ENCODE data around the gene HADHA.
"Not testable (repeated sequence)": the region's sequence is repeated elsewhere in the genome, so short reads cannot be mapped to it uniquely, and the experiment has no call there.

HADHA gene

DNA sequence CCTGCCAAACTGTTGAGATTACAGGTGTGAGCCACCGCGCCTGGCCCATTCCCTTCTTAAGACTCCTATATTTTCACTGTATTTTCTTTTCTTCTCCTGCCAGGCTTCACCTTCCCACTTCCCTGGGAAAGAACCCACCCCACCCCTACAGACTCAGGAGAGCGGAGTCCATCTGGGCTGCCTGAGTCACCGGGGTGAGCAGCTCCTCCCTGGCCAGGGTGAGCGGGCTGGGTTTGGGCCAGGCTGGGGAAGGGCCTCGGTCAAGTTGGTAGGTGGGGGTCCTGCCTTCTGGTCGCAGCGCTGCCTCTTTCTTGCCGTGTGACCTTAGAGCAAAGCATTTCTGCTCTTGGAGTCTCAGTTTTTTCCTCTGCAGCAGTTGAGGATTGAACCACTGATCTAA, 73.6 kb downstream of the HADHA start:
- Histone ChIP-seq H3K36me3 (ENCODE audit: insufficient read depth, low read length) (no peaks in the 10 kb centered on the region), H3K4me2 (ENCODE audit: low read length) (no peak overlapping the region), H3K4me3 (ENCODE audit: low read length) (no peak overlapping the region), H3K4me1 (ENCODE audit: control insufficient read depth, insufficient read depth, low read length) (no peaks in the 10 kb centered on the region), H3K27me3 (ENCODE audit: control insufficient read depth, insufficient read depth, low read length) (peaks cover 29% of the 10 kb centered on the region), H3K9me3 (replicated peaks; ENCODE audit: low read length) (no peaks in the 10 kb centered on the region), H3K9ac (ENCODE audit: low read depth, low read length) (no peak overlapping the region)

GRCh38 chr2:26169681-26170414, 74.6 kb downstream of the HADHA start:
- H3K4me3 ChIP-seq (ENCODE audit: low read length) = no peak overlapping the region
- no peak overlapping the region for H3K9ac ChIP-seq (ENCODE audit: low read depth, low read length)
- no peak overlapping the region for H3K4me2 ChIP-seq (ENCODE audit: low read length)
- no peaks in the 10 kb centered on the region for H3K36me3 ChIP-seq (ENCODE audit: insufficient read depth, low read length)
- H3K27me3 ChIP-seq (ENCODE audit: control insufficient read depth, insufficient read depth, low read length) = peaks cover 26% of the 10 kb centered on the region
- H3K4me1 ChIP-seq (ENCODE audit: control insufficient read depth, insufficient read depth, low read length) = no peaks in the 10 kb centered on the region
- H3K9me3 ChIP-seq (replicated peaks; ENCODE audit: low read length) = no peaks in the 10 kb centered on the region

DNA sequence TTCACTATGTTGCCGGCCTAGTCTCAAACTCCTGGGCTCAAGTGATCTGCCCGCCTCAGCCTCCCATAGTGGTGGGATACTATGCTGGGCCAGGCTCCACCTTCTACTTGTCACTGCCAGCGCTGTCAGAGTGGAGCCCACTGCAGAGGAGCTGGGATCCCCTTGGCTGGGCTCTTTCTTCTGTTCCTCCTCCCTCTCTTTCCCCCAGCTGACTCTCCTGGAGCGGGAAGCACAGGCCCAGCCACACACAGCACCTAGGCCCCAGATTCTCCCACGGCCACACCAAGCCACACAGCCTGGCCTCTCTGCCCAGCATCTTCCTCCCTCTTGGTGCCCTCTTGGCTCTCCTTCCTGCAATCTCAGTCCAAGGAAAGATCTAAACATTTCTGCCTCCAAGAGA, 75.2 kb downstream of the HADHA start:
- Histone ChIP-seq H3K4me3 (ENCODE audit: low read length) (no peak overlapping the region), H3K4me2 (ENCODE audit: low read length) (no peak overlapping the region), H3K9ac (ENCODE audit: low read depth, low read length) (no peak overlapping the region), H3K9me3 (replicated peaks; ENCODE audit: low read length) (no peaks in the 10 kb centered on the region), H3K27me3 (ENCODE audit: control insufficient read depth, insufficient read depth, low read length) (peaks cover 23% of the 10 kb centered on the region), H3K36me3 (ENCODE audit: insufficient read depth, low read length) (no peaks in the 10 kb centered on the region), H3K4me1 (ENCODE audit: control insufficient read depth, insufficient read depth, low read length) (no peaks in the 10 kb centered on the region)

DNA sequence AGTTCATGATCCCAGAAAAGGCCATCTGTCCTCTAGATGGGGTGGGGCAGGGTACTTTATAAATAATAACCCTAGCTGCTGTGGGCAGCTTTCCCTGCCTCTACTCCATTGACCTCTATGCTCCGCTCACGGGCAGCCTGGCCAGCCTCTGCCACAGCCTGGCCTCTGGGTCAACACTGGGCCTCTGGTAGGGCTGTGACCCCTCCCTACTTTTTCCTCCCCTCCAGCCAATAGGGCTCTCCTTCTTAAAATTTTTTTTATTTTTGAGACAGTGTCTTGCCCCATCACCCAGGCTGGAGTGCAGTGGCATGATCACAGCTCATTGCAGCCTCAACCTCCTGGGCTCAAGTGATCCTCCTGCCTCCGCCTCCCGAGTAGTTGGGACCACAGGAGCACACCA, 75.6 kb downstream of the HADHA start:
- Histone ChIP-seq H3K9ac (ENCODE audit: low read depth, low read length) (no peak overlapping the region), H3K36me3 (ENCODE audit: insufficient read depth, low read length) (no peaks in the 10 kb centered on the region), H3K4me2 (ENCODE audit: low read length) (no peak overlapping the region), H3K27me3 (ENCODE audit: control insufficient read depth, insufficient read depth, low read length) (peaks cover 20% of the 10 kb centered on the region), H3K4me3 (ENCODE audit: low read length) (no peak overlapping the region), H3K4me1 (ENCODE audit: control insufficient read depth, insufficient read depth, low read length) (no peaks in the 10 kb centered on the region), H3K9me3 (replicated peaks; ENCODE audit: low read length) (no peaks in the 10 kb centered on the region)

- H3K27me3 ChIP-seq (ENCODE audit: control insufficient read depth, insufficient read depth, low read length); H3K36me3 ChIP-seq (ENCODE audit: insufficient read depth, low read length); H3K9me3 ChIP-seq (replicated peaks; ENCODE audit: low read length); H3K9ac ChIP-seq (ENCODE audit: low read depth, low read length); H3K4me1 ChIP-seq (ENCODE audit: control insufficient read depth, insufficient read depth, low read length); H3K4me2 ChIP-seq (ENCODE audit: low read length); H3K4me3 ChIP-seq (ENCODE audit: low read length): not testable (repeated sequence)
These were observed 77.9 kb downstream of the HADHA start for GRCh38 chr2:26166541-26166940.

DNA sequence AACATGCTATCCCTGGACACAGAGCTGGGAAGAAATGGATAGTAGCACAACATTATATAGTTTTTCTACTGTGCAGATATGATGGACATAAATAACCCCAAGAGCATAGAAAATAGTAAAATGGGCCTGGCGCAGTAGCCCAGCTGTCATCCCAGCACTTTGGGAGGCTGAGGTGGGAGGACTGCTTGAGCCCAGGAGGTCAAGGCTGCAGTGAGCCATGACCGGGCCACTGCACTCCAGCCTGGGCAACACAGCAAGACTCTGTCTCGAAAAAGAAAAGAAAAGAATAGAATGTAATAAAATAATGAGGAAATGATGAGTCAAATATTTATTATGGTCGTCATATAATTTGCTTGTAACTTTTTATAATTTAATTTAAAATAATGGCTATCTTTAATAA, 79.0 kb downstream of the HADHA start:
- peaks cover 3% of the 10 kb centered on the region for H3K27me3 ChIP-seq (ENCODE audit: control insufficient read depth, insufficient read depth, low read length)
- H3K4me1 ChIP-seq (ENCODE audit: control insufficient read depth, insufficient read depth, low read length) = no peaks in the 10 kb centered on the region
- H3K9me3 ChIP-seq (replicated peaks; ENCODE audit: low read length) = no peaks in the 10 kb centered on the region
- H3K4me2 ChIP-seq (ENCODE audit: low read length) = no peak overlapping the region
- no peak overlapping the region for H3K9ac ChIP-seq (ENCODE audit: low read depth, low read length)
- no peak overlapping the region for H3K4me3 ChIP-seq (ENCODE audit: low read length)
- H3K36me3 ChIP-seq (ENCODE audit: insufficient read depth, low read length) = no peaks in the 10 kb centered on the region

DNA sequence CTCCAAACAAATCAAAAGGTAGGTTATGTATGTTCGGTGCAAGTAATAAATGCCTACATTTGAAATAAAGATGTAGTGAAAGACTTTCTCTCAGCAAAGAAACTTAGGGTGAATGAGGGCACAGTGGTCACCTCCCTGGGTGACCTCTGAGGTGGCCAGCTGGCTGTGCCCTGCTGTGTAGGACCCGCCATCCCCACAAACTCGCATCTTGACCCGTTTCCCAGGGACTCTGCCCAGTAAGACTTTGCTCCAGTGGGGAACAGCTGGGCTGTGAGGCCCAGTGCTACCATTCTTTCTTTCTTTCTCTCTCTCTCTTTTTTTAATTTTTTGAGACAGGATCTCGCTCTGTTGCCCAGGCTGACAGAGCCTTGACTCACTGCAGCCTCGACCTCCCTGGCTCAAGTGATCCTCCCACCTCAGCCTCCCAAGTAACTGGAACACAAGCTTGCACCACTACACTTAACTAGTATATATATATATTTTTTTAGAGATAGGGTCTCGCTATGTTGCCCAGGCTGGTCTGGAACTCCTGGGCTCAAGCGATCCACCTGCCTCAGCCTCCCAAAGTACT, 79.7 kb downstream of the HADHA start:
- H3K4me1 ChIP-seq (ENCODE audit: control insufficient read depth, insufficient read depth, low read length) = no peaks in the 10 kb centered on the region
- H3K4me3 ChIP-seq (ENCODE audit: low read length) = no peak overlapping the region
- peaks cover 3% of the 10 kb centered on the region for H3K27me3 ChIP-seq (ENCODE audit: control insufficient read depth, insufficient read depth, low read length)
- no peaks in the 10 kb centered on the region for H3K9me3 ChIP-seq (replicated peaks; ENCODE audit: low read length)
- H3K9ac ChIP-seq (ENCODE audit: low read depth, low read length) = no peak overlapping the region
- H3K36me3 ChIP-seq (ENCODE audit: insufficient read depth, low read length) = no peaks in the 10 kb centered on the region
- H3K4me2 ChIP-seq (ENCODE audit: low read length) = no peak overlapping the region

DNA sequence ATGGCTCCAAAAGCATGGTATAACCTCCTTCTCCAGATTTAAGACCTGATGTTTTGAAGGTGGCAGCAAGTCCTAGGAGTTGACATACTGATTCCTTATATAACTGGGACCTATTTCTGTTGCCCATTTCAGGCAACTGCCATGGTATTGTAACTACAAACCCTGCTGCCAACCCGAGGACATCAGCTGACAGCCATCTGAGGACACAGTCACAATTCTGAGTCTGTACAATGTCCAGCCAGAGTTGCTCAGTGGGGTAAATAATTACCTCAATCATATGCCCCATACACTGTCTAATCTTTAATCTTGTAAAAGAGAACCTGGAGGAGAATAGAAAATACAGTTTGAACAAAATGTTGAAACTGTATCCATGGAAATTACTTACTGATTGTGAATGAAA, 80.2 kb downstream of the HADHA start:
- no peak overlapping the region for H3K4me2 ChIP-seq (ENCODE audit: low read length)
- no peak overlapping the region for H3K4me3 ChIP-seq (ENCODE audit: low read length)
- H3K27me3 ChIP-seq (ENCODE audit: control insufficient read depth, insufficient read depth, low read length) = peaks cover 3% of the 10 kb centered on the region
- no peak overlapping the region for H3K9ac ChIP-seq (ENCODE audit: low read depth, low read length)
- no peaks in the 10 kb centered on the region for H3K9me3 ChIP-seq (replicated peaks; ENCODE audit: low read length)
- no peaks in the 10 kb centered on the region for H3K4me1 ChIP-seq (ENCODE audit: control insufficient read depth, insufficient read depth, low read length)
- H3K36me3 ChIP-seq (ENCODE audit: insufficient read depth, low read length) = no peaks in the 10 kb centered on the region

- Histone ChIP-seq H3K9ac (ENCODE audit: low read depth, low read length) (no peak overlapping the region), H3K27me3 (ENCODE audit: control insufficient read depth, insufficient read depth, low read length) (peaks cover 3% of the 10 kb centered on the region), H3K9me3 (replicated peaks; ENCODE audit: low read length) (no peaks in the 10 kb centered on the region), H3K36me3 (ENCODE audit: insufficient read depth, low read length) (no peaks in the 10 kb centered on the region), H3K4me1 (ENCODE audit: control insufficient read depth, insufficient read depth, low read length) (no peaks in the 10 kb centered on the region), H3K4me2 (ENCODE audit: low read length) (no peak overlapping the region), H3K4me3 (ENCODE audit: low read length) (no peak overlapping the region)
These were observed 81.5 kb downstream of the HADHA start for GRCh38 chr2:26162963-26163362.

GRCh38 chr2:26161926-26162325, 82.5 kb downstream of the HADHA start:
- Histone ChIP-seq H3K27me3 (ENCODE audit: control insufficient read depth, insufficient read depth, low read length) (peaks cover 3% of the 10 kb centered on the region), H3K4me2 (ENCODE audit: low read length) (no peak overlapping the region), H3K36me3 (ENCODE audit: insufficient read depth, low read length) (no peaks in the 10 kb centered on the region), H3K4me3 (ENCODE audit: low read length) (no peak overlapping the region), H3K4me1 (ENCODE audit: control insufficient read depth, insufficient read depth, low read length) (no peaks in the 10 kb centered on the region), H3K9me3 (replicated peaks; ENCODE audit: low read length) (no peaks in the 10 kb centered on the region), H3K9ac (ENCODE audit: low read depth, low read length) (no peak overlapping the region)

- Histone ChIP-seq H3K27me3 (ENCODE audit: control insufficient read depth, insufficient read depth, low read length) (no peaks in the 10 kb centered on the region), H3K9ac (ENCODE audit: low read depth, low read length) (no peak overlapping the region), H3K4me3 (ENCODE audit: low read length) (no peak overlapping the region), H3K9me3 (replicated peaks; ENCODE audit: low read length) (no peaks in the 10 kb centered on the region), H3K4me1 (ENCODE audit: control insufficient read depth, insufficient read depth, low read length) (no peaks in the 10 kb centered on the region), H3K4me2 (ENCODE audit: low read length) (no peak overlapping the region), H3K36me3 (ENCODE audit: insufficient read depth, low read length) (no peaks in the 10 kb centered on the region)
These were observed 86.9 kb downstream of the HADHA start for GRCh38 chr2:26157580-26157979.

GRCh38 chr2:26150243-26150642, 94.2 kb downstream of the HADHA start:
- Histone ChIP-seq H3K4me2 (ENCODE audit: low read length) (no peak overlapping the region), H3K9me3 (replicated peaks; ENCODE audit: low read length) (no peaks in the 10 kb centered on the region)

More at GRCh38 chr2:26150243-26150642, 94.2 kb downstream of the HADHA start:
- Histone ChIP-seq H3K36me3 (ENCODE audit: insufficient read depth, low read length) (no peaks in the 10 kb centered on the region), H3K9ac (ENCODE audit: low read depth, low read length) (no peak overlapping the region), H3K4me1 (ENCODE audit: control insufficient read depth, insufficient read depth, low read length) (no peaks in the 10 kb centered on the region), H3K4me3 (ENCODE audit: low read length) (no peak overlapping the region), H3K27me3 (ENCODE audit: control insufficient read depth, insufficient read depth, low read length) (peaks cover 11% of the 10 kb centered on the region)

Data from skeletal muscle satellite cell (primary cell).